HG03196 (cell line): ENCODE data around the gene ATP11A.
"Not testable (repeated sequence)": the region's sequence is repeated elsewhere in the genome, so short reads cannot be mapped to it uniquely, and the experiment has no call there.

Source experiments
- ATAC-seq: cut with Tn5 transposase; IDR thresholded peaks from one replicate; pipeline ENCODE4 v1.9.1; 2021; ENCODE audit not compliant: unreplicated experiment

ATP11A gene

DNA sequence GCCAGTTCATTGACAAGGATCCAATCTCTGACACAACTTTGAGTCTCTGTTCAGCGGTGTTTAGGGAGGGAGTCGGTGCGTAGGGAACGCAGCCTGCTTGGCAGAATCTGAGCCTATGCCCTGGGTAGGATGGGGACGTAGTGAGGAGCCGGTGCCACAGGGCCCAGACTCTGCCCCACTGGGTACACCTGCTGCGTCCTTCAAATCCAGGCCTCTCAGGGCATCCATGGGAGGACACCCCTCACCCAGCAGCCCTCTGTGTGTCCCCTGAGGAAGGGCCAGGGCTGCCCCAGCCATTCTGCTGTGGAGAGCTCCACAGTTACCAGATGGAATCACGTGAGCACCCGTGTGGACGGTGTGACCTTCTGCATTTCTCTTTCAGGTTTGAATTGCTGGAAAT lies 146.0 kb downstream of the ATP11A start:
- no peak for ATAC-seq

DNA sequence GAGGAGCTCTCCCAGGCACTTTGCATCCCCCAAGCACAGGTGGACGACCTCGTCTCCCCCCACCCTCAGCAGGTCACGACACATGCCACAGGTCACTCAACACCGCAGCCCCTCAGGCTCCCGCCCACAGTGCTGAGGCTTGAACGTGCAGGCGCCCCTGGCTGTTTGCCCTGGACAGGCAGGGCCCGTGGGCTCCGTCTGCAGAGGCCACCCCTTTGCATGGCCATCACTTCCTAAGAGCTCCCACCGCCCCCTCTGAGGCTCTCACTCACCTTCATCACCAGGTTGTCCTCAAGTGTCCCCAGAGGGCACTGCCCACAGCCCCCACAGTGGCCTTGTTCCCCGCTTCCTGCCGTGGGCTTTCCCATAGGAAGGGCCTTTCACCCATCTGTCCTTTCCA lies 147.1 kb downstream of the ATP11A start:
- ATAC-seq, result no peak

DNA sequence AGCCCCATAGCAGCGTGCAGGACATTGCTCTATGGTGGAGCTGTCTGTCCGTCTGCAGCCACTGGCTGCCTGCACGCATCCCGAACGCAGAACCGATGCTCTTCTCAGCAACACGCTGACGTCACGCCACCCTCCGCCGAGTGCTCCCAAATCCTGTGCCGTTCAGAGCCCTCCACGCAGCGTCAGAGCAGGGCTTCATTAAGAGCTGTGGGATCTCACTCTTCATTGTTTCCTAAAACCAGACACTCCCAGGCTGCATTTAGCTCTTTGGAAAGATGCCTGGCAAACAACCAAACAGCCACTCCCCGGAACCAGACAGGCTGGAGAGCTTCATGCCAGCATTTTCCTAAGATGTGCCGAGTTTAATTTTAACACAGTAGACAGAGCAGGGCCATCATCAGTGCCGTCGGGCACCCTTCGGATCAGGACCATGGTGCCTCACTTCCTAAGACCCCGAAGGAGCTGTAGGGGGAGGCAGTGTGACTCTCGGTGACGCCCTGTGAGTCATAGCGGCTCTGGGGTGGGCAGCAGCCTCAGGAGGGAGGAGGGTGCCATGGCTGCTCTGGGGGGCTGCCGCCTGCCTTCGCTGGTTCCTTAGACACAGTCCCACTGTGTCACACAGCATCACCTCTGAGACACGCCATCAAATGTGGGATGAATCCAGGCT lies 147.7 kb downstream of the ATP11A start:
- ATAC-seq, result no peak

DNA sequence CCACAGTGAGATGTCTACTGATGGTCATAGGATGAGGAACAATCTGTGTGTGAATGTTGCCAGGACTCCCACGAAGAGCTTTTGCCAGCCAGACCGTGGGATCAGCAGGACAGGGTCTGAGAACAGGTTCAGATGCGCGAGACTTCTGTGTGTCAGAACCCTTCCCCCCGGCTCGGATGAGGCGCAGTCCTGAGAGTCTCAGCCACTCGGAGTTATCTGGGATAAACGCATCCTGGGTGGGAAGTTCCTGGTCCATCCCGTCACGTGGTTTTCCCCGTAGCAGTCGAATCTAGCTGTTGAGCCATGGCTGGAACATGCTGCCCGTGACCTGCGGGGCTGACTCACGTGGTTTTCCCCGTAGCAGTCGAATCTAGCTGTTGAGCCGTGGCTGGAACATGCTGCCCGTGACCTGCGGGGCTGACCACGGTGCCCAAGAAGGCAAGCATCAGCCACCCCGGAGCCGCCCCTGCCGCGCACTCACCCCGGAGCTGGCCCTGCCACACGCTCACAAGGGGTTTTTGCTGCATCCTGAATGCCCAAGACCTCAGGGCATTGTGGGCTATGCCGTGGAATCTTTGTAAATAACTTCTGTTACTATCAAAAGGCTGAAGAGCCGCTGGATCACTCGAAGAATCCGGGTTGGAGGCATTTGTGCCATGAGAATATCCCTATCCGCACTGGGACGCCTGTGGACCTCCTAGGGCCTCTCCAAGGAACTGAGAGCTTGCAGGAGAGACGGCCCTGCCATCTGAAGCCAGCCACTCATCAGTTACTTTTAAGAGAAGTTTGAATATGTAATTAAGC lies 148.4 kb downstream of the ATP11A start:
- no peak for ATAC-seq

DNA sequence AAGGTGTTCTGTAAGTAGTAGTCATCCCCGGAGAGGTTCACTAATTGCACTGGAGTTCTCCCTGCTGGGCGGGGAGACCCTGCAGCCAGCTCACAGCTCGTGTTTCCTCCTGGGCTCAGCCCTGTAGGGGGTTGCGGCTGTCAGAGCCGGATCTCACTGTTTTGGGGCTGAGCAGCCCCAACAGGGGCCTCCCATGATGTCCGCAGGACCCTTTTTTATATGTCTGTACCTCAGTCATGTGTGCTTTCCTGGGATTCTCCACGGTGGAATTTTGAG lies 148.9 kb downstream of the ATP11A start:
- ATAC-seq, result no peak

DNA sequence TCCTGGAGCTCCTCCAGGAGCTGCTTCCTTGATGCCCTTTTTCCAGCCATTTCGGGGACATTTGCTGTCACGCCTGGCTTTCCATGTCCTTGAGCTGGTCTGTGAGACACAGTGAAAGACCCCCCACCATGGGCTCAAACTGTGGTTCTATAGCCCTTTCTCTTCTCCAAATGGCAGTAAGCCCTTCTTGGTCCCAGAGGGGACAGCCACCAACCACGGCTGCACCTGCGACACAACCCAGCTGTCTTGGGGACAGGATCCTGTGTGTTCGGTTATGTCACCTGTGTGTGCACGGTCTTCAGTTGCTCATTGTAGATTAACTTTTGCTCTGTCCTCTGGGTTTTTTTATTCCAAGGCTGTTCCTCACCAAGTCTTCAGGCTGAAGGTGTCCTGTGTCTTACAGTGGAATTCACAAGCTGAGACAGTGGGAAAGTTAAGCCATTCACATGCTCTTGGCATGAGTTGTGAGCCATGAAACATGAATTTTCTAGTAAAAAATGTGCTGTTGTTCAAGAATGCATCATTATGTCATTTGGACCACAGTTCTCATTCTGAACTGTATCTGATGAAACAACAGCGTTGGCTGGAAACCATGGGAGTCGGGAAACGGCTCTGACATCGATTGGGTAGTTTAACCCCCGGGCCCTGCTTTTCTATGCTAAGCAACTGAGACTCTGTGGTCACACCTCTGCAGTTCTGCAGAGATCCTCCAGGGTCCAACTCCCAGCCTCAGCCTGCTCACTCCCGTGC lies 149.7 kb downstream of the ATP11A start:
- no peak for ATAC-seq

DNA sequence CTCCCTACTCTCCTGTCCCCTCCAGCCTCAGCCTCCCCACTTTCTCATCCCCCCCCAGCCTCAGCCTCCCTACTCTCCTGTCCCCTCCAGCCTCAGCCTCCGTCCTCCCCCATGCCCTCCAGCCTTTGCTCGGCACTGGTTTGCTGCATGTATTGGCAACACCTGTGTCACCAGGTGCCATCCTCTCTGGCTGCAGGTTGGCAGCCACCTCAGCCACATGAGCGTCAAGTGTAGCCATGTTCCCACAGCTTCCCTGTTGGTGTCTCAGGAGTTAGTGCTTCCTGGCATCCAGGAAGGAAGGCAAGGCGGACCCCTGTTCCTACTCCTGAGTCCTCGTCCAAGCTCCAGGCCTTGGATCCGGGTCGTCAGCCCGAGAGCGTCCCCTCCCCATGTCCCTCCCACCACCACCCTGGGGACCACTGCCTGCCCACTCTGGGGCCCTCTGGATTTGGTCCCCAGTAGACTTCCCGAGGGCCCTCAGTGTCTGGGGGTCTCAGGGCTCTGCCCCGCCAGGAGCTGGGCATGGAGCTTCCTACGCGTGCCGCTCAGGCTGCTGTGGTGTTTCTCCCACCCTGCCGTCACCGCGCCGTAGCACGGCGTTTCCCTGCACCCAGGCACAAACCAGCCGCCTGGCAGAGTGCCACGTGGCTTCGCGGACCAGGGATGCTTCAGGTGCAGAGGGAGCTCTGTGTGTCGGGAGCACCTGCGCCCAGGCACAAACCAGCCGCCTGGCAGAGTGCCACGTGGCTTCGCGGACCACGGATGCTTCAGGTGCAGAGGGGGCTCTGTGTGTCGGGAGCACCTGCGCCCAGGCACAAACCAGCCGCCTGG lies 150.8 kb downstream of the ATP11A start:
- no peak for ATAC-seq

DNA sequence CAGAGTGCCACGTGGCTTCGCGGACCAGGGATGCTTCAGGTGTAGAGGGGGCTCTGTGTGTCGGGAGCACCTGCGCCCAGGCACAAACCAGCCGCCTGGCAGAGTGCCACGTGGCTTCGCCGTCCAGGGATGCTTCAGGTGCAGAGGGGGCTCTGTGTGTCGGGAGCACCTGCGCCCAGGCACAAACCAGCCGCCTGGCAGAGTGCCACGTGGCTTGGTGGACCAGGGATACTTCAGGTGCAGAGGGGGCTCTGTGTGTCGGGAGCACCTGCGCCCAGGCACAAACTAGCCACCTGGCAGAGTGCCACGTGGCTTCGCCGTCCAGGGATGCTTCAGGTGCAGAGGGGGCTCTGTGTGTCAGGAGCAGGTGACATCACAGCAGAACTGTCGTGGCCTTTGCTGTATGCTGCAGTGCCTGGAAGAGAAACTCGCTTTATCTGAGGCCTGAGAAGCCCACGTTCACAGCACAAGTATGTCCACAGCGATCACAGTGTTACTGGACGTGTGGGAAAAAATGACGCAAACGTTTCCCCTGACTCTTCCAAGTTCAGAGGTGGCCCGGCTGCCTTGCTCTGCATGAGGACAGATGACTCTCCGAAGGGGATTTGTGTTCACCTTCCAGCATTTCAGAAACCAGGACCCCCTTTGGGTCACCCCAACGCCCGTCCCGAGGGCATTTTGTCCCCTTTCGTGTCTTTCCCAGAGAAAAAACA lies 151.6 kb downstream of the ATP11A start:
- not testable (repeated sequence) for ATAC-seq

DNA sequence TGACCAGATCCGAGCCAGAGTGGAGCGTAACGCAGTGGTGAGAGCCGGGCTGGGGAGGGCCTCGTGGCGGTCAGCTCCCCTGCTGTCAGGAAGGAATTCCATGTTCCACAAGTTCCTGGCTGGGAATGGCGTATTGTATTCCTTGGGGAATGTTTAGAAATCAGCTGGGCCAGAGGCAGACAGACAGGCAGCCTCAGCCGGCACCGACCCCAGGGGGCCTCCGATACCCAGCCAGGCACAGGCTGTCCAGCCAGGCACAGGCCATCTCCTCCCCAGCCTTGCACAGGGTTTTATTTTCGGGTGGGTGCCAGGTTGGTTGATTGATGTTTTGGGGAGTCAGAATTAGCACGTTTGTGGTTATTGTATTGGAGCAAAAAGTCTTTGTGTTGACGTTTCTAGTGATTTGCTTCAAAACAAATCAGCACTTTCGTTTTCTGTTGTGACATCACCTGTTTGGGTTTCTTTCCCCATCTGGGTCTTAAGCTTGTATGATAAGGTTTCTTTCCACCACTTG lies 152.6 kb downstream of the ATP11A start:
- no peak for ATAC-seq

DNA sequence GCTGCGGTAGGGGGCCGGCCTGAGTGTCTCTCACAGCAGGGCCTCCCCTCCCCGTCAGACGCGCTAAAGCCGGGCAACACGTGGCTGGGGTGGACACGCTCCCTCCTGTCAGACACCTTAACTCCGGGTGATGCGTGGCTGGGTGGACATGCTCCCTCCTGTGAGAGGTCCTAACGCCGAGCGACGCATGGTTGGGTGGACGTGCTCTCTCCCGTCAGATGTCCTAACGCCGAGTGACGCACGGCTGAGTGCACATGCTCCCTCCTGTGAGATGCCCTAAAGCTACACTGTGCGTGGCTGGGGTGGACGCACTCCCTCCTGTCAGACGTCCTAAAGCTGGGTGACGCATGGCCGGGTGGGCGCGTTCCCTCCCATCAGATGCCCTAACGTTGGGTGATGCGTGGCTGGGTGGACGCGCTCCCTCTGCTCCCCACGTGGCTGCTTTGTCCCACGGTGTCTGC lies 153.1 kb downstream of the ATP11A start:
- no peak for ATAC-seq

DNA sequence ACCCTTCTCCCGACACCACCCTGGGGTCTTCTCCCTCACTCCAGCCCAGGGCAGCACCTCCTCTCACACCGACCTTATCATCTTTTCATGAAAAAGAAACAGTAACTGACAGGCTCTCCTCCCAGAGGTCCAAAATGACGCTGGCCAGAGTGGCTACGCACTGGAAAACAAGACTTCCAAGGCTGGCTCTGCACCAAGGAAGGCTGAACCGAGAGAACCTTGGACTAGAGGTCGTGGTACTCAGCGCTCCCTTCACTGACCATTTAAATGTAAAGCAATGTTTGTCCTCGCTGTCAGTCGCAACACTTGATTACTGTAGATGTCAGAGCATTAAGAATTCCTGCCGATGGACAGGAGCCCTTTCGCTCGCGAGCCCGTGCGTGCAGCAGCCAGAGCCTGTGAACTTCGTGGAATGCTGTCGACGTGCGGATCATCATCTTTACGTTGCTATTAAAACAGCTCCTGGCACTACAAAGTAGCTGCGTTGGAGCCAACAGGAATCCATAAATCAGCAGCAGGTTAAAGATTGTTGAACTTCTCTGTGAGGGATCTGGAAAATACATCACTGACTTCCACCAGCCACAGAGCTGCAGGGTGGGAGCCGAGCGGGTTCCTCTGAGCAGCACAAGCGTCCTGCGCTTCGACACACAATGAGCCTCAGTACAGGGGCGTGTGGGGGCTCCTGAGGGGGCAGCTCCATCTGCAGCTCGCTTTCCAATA lies 153.7 kb downstream of the ATP11A start:
- no peak for ATAC-seq

DNA sequence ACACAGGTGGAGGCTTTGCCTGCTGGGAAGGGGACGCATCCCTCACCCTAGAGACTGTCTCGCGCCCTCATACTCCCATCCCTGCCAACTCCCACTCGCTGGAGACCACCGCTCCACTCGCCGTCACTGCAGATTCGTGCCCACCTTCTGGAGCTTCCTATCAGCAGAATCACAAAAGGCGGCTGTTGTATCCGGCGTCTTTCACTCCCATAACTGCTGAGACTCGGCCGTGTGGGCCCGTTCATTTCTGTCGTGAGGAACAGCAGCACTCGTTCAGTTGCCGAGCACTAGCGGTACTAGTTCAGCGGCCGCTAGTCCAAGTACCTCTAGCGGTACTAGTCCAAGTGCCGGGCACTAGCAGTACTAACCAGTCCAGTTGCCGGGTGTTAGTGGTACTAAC lies 154.6 kb downstream of the ATP11A start:
- no peak for ATAC-seq

DNA sequence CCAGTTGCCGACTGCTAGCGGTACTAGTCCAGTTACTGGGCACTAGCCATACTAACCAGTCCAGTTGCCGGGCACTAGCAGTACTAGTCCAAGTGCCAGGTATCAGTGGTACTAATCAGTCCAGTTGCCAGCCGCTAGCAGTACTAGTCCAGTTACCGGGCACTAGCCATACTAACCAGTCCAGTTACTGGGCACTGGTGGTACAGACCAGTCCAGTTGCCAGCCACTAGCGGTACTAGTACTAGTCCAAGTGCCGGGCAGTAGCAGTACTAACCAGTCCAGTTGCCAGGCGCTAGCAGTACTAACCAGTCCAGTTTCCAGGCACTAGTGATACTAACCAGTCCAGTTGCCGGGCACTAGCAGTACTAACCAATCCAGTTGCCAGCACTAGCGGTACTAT lies 155.0 kb downstream of the ATP11A start:
- ATAC-seq, result no peak

DNA sequence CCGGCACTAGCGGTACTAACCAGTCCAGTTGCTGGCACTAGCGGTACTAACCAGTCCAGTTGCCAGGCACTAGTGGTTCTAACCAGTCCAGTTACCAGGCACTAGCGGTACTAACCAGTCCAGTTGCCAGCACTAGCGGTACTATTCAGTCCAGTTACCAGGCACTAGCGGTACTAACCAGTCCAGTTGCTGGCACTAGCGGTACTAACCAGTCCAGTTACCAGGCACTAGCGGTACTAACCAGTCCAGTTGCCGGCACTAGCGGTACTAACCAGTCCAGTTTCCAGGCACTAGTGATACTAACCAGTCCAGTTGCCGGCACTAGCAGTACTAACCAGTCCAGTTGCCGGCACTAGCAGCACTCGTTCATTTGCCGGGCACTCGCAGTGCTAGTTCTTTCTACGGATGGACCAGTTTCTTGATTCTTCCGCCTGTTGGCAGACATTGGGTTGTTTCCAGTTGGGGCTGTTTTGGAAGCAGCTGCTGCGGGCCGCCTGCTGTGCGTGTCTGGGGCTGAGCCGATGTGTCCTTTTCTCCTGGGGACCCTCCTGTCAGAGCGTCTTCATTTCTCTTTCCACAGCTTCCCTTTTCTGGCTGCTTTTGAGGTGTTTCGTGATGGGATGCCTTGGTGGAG lies 155.8 kb downstream of the ATP11A start:
- no peak for ATAC-seq

DNA sequence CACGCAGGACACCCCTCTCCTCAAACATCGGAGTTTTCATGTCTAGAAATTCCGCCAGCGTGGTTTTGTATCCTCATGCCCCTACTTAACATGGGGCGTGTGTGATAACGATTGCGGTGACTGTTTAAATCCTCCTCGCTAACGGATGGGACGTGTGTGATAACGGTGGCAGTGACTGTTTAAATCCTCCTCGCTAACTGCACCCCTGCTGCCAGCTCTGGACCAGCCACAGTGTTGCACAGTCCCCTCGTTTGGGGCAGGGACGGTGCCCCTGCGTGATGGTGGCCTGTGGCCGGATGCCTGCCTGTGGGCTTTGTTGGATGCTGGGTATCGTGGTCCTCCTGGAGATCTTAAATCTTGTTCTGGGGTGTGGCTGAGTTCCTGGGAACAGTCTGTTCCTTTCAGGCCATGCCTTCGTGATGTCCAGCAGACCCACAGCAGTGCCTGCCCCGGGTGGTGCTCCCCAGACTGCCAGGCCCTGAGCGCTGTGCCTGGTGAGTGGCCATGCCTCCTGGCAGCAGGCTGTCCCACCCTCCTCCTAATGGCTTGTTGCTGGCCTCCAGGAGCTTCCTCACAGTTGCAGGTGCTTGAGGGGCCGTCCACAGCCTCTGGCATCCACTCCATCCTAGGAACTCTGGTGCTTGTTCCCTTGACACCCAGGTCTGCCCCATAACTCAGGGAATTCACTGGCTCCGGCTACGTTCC lies 156.7 kb downstream of the ATP11A start:
- no peak for ATAC-seq

DNA sequence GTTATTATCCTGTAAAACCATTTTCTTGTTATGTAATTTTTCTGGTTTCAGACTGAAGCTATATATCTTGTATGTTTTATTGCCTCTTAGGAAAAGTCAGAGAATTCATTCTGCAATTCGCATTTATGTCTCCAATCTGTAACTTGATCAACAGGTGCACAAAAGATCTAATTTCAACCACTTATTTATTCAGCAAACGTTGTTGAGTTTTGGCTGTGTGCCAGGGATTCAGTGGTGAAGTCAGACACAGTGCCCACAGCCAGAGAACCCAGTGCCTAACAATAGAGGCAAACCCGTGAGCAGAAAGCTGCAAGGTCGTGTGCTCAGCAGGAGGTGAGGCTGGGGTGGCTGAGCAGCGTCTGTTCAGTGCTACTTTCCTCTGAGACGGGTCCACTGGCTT lies 159.7 kb downstream of the ATP11A start:
- ATAC-seq, result no peak

DNA sequence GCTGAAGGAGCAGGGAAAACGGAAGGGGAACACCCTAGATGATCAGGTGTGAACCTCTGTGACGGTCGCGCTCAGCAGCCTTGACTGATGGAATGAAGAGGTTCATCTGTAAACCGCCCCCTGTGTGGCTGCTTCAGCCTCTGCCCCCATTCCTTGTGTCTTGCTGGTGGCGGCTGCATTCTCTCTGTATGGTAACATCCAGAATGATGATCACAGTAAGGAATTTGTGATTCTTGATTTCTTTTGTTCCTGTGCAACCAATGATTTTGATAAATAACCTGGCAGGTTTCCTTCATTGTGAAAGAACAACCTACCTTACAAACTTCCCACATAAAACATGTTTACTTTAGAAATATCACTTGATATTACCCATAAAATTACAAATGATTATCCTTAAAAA lies 160.4 kb downstream of the ATP11A start:
- ATAC-seq, result no peak
